Peyer's patch (tissue), 4 donors: ENCODE data around the gene SCN5A.
A peak's percentile ranks its signal among the peaks of the same experiment; 100 is the strongest.

ENCODE experiments used
- POLR2A ChIP-seq, 2 donors: fragments of 450-650 bp; IDR thresholded peaks; one replicate each; pipeline ENCODE4 v1.5.1; 2017; ENCODE audit warnings: antibody characterized with exemption in 2 of 2, mild to moderate bottlenecking in 2 of 2, moderate library complexity in 2 of 2
- TF ChIP-seq, protein P1 (sequence below), 6 experiments: fragments of 450-650 bp in 4 of 6; fragments of 200-600 bp in 2 of 6; sonication (generic) in 1 of 6; IDR thresholded peaks; one replicate each; pipeline ENCODE4 v1.5.1; 2017 to 2019; ENCODE audit warnings: antibody characterized with exemption in 6 of 6, mild to moderate bottlenecking in 3 of 6, moderate library complexity in 1 of 6

DNA sequence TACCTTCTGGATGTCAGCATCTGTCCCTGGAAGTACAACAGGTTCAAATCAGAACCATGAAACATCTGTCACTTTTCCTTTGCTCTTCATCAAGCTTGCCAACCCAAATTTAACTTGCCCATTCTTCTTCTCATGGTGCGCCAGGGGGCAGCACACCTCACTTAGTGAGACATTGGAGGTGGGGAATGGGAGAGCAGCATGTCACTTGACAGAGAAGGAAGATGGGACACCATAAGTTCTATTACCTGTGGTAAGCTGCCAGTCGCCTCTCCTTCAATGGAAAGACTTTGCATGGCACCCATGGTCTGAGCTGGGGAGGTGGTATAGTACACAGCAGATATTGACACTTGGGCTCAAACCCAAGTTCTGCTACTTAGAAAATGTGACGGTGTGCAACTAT, 2.9 kb downstream of the SCN5A start:
- TF ChIP-seq, protein P1, sequence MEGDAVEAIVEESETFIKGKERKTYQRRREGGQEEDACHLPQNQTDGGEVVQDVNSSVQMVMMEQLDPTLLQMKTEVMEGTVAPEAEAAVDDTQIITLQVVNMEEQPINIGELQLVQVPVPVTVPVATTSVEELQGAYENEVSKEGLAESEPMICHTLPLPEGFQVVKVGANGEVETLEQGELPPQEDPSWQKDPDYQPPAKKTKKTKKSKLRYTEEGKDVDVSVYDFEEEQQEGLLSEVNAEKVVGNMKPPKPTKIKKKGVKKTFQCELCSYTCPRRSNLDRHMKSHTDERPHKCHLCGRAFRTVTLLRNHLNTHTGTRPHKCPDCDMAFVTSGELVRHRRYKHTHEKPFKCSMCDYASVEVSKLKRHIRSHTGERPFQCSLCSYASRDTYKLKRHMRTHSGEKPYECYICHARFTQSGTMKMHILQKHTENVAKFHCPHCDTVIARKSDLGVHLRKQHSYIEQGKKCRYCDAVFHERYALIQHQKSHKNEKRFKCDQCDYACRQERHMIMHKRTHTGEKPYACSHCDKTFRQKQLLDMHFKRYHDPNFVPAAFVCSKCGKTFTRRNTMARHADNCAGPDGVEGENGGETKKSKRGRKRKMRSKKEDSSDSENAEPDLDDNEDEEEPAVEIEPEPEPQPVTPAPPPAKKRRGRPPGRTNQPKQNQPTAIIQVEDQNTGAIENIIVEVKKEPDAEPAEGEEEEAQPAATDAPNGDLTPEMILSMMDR (IDR thresholded peaks at IDR 0.05): peak in 2 of 6 experiments; percentile 6 to 7
- no peak for TF ChIP-seq POLR2A (IDR thresholded peaks at IDR 0.05)
